Transverse colon (tissue), 4 donors: ENCODE data around the gene THRA.

Experiments used
- CTCF ChIP-seq, 5 experiments: fragments of 200-600 bp in 3 of 5; fragments of 450-650 bp in 2 of 5; sonication (generic) in 3 of 5; IDR thresholded peaks; 1 replicate in 2 of 5; 2 replicates in 3 of 5; pipeline ENCODE4 v1.5.1; 2016 to 2017; ENCODE audit warnings: antibody characterized with exemption in 5 of 5, inconsistent platforms in 3 of 5, mild to moderate bottlenecking in 2 of 5, moderate library complexity in 1 of 5
- EP300 ChIP-seq: sonication (generic); formaldehyde crosslinking; IDR thresholded peaks from one replicate; pipeline ENCODE4 v1.6.1; 2017; ENCODE audit warnings: antibody characterized with exemption, low read depth
- POLR2A ChIP-seq: fragments of 450-650 bp; IDR thresholded peaks from one replicate; pipeline ENCODE4 v1.6.1; 2016; ENCODE audit warnings: antibody characterized with exemption, mild to moderate bottlenecking, moderate library complexity
- POLR2AphosphoS5 ChIP-seq, 3 donors: sonication (generic); formaldehyde crosslinking; IDR thresholded peaks; one replicate each; pipeline ENCODE4 v1.6.1; 2016; ENCODE audit warnings: antibody characterized with exemption in 3 of 3

- TF ChIP-seq CTCF (IDR thresholded peaks at IDR 0.05), result no peak
- TF ChIP-seq POLR2AphosphoS5 (IDR thresholded peaks at IDR 0.05), result no peak
- TF ChIP-seq POLR2A, result no peak
- no peak for TF ChIP-seq EP300
Measured at GRCh38 chr17:40129498-40129897, 66.7 kb downstream of the THRA start.
